UCSD-AML1 (cell line): ENCODE data around the gene PRKG1.
"Not testable (repeated sequence)": the region's sequence is repeated elsewhere in the genome, so short reads cannot be mapped to it uniquely, and the experiment has no call there.

Experiments
- DNase-seq: peaks from one replicate; lab custom pipeline; 2025; ENCODE audit not compliant: unreplicated experiment; lab: John Stamatoyannopoulos, UW

PRKG1 gene

DNA sequence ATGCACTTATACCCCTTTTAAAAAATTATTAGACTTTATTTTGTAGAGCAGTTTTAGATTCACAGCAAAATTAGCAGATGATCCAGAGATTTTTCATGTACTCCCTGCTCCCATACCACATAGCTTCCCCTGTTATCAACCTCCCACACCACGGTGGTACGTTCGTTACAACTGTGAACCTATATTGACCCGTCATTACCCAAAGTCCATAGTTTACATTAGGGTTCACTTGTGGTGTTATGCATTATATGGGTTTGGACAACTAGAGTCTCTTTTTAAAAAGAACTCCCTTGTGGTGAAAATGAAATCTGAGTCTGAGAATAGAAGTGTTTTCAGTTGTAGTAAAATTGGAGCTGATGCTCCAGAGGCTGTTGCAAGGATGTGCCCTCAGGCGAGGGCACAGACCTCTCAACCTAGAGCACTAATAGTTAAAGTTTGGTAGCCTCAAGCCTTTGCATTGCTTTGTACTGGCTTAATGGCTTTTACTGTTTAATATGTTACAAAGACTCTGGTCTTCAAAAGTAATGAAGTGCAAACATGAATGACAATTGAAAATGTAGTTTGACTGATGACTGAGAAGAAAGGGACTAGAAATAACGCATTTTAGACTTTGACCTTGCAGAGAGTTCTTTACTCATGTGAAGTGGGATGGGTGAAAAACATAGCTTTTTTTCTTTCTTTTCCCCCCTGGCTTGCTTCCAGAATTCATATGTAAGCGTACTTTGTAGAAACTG lies 655.7 kb downstream of the PRKG1 start:
- no peak for DNase-seq

DNA sequence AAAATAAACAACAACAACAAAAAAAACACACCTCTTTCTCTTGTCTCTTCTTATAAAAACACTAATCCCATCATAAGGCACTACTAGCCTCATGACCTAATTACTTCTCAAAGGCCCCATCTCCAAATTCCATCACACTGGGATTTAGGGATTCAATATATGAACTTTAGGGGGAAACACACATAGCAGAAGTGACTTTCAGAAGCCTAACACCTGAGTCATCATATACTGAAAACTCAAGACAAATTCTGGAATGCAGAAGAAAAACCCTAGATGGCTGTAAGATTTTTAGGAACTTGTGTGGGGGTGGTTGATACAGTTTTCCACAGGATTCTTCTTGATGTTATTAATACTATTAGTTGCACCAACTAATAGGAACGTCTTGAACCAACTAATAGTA lies 658.8 kb downstream of the PRKG1 start:
- no peak for DNase-seq

DNA sequence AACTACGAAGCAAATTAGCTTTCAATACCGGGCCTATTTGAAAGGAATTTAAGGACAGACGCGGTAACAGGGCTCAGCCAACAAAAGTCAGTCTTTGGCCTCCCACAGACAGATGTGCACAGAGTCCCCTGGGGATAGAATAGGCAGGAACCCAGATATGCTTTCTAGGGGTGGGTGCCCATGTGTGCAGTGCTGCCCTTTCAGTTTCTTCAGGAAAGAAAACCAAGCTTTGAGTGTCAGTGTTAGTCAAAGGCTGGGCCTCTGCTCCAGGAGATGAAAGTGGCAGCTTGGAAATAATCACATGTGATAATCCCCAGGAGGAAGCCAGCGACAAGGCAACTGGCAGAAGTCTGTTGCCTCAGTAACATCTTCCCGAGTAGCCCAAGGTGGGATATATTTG lies 668.9 kb downstream of the PRKG1 start:
- DNase-seq, result no peak

DNA sequence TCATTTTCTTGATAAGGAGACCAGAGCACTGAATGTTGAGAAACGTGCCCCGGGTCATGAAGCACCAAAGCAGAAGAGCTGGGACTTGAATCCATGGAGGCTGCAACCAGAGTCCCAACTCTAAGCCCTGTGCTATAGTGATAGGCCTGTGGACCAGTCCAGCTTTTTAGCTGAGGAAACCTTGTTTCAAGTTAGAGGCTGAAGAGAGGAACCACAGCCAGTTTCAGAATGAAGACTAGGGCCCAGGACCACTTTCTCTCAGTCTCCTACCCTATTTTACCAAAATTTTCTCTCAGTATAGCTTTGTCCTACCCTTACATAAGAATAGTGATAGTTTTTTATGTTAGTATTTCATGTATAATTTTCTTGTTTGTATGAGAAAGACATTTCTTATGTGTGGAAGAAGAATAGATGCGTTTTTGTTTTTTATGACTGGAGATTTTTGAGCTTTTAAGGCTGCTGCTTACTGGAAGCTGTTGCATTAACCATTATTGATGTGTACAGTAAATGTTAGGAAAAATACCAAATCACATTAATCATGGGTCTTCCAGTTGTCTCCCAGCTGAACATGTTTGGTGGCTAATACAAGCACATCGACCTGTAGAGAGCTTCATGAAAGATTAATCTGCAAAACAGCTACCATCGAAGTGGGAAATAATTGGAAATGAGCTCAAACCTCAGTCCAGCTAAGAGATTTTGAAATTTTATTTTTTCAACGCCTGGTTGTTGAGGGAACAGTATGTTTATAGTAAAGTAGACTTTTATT lies 670.1 kb downstream of the PRKG1 start:
- no peak for DNase-seq

DNA sequence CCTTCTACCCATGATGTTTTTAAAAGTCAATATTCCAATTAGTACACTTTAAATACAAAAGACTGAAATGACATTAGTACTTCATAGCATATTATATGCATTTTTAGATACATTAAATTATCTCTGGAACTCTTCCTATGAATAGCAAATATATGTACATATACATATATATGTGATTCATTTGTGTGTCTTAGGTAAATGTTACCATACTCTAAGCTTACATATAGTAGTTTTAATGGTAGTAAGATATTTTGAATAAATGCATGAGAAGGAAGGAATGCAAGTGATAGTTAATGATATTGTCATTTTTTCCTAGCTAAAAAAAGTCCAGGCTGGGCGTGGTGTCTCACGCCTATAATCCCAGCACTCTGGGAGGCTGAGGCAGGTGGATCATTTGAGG lies 671.1 kb downstream of the PRKG1 start:
- DNase-seq, result no peak

DNA sequence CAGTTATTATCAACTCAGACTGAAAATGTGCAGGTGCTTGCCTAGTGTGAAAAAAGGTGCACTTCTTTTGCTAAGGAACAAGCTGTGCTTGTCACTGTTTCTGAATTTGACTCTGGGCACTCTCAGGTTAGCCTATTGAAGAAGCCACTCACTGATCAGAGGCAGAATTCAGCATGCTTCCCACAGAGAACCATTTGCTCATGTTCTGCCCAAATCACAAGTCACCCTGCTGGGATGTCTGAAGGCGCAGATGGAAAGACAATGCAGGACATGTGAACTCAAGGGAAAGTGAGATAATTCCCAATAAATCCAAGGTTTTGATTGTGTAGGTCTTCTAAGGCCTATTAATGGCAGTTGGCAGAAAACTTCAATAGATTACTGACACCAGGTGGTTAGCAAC lies 672.9 kb downstream of the PRKG1 start:
- DNase-seq, result no peak

DNA sequence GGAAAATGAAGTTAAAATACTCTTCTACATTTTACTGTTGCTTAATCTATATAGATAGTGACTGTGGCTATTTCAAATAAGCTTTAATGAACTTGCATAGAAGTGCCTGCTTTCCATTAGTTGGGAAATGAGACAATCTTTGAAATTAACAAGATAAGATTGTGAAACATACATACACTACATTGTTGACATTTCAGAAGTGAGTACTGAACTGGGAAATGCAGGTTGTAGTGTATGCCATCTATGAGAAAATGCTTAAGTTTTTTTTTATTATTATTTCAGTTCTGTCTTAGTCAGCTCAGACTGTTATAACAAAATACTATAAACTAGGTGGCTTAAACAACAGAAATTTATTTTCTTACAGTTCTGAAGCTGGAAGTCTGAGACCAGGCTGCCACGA lies 674.7 kb downstream of the PRKG1 start:
- no peak for DNase-seq

DNA sequence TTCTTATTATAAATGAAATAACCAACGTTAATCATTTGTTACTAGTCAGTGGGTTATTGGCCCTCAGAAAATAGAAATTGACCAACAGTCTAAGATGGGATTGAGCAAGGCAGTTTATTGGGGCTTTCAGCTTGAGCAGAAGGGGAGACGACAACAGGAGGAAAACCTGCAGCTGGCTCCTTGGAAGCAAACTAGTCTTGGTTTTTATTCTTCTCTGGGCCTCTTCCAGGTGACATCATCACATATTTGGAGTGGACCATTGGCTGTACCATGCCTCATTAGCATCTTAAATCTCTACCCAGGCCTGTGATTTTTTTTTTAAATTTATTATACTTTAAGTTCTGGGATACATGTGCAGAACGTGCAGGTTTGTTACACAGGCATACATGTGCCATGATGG lies 684.1 kb downstream of the PRKG1 start:
- no peak for DNase-seq

DNA sequence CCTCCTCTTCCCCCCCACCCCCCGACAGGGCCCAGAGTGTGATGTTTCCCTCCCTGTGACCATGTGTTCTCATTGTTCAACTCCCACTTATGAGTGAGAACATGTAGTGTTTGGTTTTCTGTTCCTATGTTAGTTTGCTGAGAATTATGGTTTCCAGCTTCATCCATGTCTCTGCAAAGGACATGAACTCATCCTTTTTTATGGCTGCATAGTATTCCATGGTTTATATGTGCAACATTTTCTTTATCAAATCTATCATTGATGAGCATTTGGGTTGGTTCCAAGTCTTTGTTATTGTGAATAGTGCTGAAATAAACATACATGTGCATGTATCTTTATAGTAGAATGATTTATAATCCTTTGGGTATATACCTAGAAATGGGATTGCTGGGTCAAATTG lies 684.6 kb downstream of the PRKG1 start:
- not testable (repeated sequence) for DNase-seq

DNA sequence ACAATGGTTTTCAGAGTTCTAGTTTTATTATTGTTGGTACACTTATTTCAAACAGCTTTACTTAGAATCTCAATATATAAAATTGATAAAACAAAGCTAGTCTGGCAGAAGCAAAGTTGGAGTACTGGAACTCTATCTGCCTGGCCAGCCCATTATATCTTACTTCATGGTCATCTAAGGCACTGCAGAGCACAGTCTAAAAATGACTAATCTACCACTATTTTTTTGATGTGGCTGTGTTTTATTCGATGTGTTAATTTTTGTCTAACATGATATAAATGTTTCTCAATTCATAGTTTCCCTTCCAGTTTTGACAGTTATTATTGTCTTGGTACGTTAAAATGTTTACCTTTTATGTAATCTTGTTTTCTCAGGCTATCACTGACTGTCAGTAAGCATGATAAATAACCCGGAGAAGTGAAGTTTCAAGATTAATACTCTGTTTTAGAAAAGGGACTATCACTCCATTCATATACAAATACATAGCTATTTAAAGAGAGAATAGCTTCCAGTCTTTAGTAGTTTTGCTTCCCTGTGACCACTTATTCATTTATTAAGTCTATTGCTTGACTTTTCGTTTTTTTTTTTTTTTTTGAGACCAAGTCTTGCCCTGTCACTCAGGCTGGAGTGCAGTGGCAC lies 685.7 kb downstream of the PRKG1 start:
- no peak for DNase-seq

DNA sequence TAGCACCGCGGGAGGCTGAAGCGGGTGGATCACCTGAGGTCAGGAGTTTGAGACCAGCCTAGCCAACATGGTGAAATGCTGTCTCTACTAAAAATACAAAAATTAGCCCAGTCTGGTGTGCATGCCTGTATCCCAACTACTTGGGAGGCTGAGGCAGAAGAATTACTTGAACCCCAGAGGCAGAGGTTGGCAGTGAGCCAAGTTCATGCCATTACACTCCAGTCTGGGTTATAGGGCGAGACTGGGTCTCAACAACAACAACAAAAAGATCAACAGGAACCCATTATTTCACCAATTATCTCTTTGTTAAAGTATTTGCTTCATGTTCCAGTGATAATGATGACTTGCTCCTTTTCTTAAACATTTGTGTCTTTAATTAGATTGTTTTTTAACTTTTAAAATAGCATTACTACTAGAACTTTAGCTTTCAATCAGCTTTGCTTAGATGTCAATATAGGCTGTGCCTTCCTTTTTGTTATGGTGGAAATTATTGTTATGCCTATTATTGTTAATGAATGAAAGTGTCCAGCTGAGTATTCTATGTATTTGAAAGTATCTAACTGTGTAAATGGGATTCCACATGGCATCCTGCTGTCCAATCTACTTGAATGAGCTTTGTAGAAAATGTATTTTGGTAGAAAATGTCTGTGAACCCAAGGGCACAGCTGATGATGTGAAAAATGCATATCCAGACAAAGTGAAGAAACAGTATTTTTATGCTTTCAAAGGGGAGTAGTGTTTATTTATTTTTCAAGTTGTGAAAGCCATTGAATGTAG lies 686.8 kb downstream of the PRKG1 start:
- DNase-seq, result no peak

DNA sequence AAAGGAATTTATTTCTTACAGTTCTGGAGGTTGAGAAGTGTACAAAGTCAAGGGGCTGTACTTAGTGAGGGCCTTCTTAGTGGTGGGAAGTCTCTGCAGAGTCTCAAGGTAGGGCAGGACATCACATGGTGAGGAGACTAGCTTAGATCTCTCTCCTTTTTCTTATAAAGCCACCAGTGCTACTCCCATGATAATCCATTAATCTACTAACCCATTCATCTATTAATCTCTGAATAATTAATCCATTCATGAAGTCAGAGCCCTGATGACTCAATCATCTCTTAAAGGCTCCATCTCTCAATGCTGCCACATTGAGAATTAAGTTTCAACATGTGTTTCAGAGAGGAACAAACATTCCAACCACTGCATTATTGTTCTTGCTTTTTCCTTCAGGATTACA lies 689.5 kb downstream of the PRKG1 start:
- DNase-seq, result no peak

DNA sequence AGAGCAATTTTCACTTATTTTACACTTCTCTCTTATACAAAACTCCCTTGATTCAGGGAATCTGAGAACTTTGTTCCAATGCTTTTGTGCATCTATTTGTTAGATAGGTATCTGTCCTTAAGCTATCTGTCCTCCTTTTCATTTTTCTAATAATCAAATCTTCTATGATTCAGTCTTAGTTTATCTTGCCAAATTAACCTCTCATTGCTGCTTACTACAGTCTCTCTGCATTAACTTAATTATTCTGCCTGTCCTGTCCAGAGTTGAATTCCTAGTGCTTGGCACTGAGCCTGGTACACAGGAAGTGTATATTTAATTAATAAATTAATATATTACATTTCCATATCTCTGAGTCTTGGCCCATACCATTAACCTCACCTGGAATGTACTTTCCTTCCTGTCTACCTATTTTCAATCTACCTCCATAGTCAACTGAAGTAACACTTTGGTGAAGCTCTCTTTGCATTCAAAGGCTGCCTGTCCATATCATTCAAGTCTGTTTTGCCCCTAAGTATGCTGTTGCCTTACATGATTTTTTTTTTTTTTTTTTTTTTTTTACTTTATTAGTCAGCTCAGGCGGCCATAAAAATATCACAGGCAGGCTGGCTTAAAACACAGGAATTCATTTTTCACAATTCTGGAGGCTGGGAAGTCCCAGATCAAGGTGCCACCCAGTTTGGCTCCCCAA lies 691.1 kb downstream of the PRKG1 start:
- DNase-seq, result no peak

DNA sequence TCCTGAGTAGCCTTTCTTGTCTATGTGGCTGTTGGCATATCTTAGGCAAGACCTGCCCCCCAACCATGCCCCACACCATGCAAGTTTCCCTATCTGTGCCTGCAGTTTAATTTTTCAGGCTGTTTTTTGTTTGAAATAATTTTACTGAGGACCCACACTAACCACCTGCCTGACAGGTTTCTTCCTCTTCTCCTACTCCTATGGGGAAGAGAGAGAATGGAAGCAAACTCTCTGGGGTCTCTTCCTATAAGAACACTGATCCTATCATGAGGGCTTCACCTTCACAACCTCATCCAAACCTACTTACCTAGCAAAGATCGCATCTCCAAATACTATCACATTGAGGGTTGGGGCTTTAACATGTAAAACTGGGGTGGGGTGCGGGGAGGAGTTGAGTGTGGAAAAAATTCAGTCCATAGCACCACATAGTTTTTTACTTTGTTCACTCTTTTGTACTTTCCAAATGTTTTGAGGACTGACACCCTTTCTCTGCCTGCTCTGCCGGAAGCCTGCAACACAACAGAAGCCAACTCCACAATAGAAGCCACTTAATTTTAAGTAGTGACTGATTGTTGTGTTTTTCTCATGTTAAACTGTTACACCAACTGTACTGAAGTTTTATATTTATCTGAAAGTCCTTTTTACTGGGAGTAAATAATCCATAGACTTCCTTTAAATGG lies 692.3 kb downstream of the PRKG1 start:
- DNase-seq, result no peak

DNA sequence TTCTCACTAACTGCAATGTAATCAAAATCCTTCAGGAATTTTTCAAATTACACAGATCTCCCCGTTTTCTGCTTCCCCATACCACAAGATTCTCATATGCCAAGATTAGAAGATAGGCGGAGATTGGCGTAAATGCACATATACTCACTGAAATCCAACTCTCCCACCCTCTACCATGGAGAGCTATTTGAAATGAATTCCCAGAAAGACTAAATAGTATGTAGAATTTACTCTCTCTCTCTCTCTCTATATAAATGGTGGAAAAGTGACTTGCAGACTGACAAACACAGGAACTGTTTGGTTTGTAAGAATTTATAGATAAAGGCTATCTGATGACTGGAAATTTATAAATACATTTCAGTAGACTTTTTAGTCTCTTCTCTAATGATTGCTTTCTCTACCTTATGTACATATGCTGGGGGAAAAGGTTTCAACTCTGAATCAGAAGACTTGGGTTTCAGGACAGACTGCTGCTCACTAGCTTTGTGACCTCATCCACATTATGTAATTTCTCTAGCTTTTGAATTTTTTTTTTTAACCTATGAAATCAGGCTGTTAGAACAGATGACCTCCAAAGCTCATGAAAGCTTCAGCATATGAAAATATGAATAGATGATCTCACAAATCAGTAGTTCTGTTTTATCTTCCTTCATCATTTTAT lies 692.9 kb downstream of the PRKG1 start:
- no peak for DNase-seq

DNA sequence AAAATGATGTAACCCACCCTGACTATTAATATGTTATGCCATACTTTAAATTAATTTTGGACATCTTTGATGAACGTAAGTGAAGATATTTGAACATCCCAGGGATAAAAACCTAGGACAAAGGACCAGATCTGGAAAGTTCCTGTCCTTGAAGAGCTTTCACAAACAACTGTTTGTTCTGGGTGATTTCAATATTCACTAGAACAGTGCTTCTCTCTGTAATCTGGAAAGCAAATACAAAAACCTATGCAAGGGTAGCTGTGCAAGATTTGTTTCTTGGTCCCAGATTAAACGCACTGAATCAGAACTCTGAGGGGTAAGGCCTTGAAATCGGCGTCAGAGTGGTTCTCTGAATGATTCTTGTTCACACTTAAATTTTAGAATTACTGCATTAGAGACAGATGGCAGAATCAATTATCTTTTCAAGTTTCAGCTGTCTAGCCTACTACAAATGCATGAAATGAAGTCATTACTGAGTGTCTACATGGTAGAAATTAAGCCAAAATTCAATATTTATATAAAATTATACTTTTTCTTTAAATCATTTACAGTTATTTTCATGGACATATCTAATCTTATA lies 694.7 kb downstream of the PRKG1 start:
- no peak for DNase-seq

DNA sequence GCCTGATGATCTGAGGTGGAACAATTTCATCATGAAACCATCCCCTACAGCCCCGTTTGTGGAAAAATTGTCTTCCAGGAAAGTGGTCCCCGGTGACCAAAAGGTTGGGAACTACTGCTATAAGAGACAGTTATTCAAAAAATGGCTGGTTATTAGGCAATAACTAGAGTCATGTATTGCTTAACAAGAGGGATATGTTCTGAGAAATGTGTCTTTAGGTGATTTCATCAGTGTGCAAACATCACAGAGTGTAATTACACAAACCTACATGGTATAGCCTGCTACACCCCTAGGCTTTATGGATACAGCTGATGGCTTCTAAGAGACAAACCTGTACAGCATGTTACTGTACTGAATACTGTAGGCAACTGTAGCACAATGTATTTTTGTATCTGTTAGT lies 696.4 kb downstream of the PRKG1 start:
- no peak for DNase-seq

DNA sequence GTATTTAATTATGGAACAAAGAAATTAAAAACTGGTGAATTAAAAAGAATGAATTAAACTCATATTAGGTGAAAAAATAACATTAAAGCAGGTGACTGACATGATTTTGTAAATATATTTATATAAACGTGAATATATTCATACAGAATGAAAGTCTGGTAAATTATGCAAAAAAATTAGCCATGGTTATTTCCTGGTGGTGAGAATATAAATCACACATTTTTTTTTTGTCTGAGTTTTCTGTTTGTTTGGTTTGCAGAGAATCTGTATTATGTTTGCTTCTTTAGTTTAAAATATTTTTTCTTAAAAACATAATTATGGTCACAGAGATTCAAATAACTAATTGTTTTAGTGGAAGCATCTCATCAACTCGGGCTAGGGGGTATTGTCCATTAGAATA lies 698.1 kb downstream of the PRKG1 start:
- DNase-seq, result no peak

DNA sequence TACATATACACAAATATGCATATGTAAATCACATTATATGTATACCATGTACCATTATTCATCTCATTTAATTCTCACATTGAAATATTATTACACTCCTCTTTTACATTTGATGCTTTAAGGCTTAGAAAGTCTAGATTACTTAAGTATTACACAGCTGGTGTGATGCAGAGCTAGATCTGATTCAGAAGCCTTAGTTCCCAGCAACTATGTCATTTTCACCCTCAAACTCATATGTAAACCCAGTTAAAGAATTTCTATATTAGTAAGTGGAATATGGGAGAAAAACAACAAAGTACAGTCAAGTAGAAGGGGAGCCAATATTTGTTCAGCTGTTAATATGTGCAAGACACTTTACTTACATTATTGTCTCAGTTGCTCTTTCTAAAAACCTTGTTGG lies 699.4 kb downstream of the PRKG1 start:
- DNase-seq, result no peak
